NCI-H187 treated with DMSO at 0.1 percent for 48 hours (cell line): Measurements from ENCODE around the gene EXOC2.
"Not testable (repeated sequence)": the region's sequence is repeated elsewhere in the genome, so short reads cannot be mapped to it uniquely, and the experiment has no call there.

Experiments used
- DNase-seq: peaks from one replicate; lab custom pipeline; 2025; lab: John Stamatoyannopoulos, UW

EXOC2 gene

GRCh38 chr6:710601-711571, 17.9 kb upstream of the EXOC2 start:
- DNase-seq = no peak

- no peak for DNase-seq
These were observed 16.6 kb upstream of the EXOC2 start for GRCh38 chr6:709471-710056.

GRCh38 chr6:708237-708598, 15.3 kb upstream of the EXOC2 start:
- DNase-seq = no peak

GRCh38 chr6:707576-708236, 14.8 kb upstream of the EXOC2 start:
- DNase-seq = no peak

GRCh38 chr6:706819-707381, 14.0 kb upstream of the EXOC2 start:
- no peak for DNase-seq

- no peak for DNase-seq
These were observed 13.2 kb upstream of the EXOC2 start for GRCh38 chr6:706146-706545.

- no peak for DNase-seq
These were observed 12.1 kb upstream of the EXOC2 start for GRCh38 chr6:705047-705446.

GRCh38 chr6:704046-704445, 11.1 kb upstream of the EXOC2 start:
- DNase-seq = no peak

GRCh38 chr6:703552-703951, 10.6 kb upstream of the EXOC2 start:
- no peak for DNase-seq

- no peak for DNase-seq
These were observed 9.0 kb upstream of the EXOC2 start for GRCh38 chr6:701700-702479.

GRCh38 chr6:701215-701614, 8.3 kb upstream of the EXOC2 start:
- no peak for DNase-seq

- no peak for DNase-seq
These were observed 7.6 kb upstream of the EXOC2 start for GRCh38 chr6:700490-700889.

GRCh38 chr6:699319-699718, 6.4 kb upstream of the EXOC2 start:
- no peak for DNase-seq

GRCh38 chr6:694431-695126, 1.6 kb upstream of the EXOC2 start:
- DNase-seq = not testable (repeated sequence)

- DNase-seq = no peak
These were observed 727 bp upstream of the EXOC2 start for GRCh38 chr6:693723-694009.

- DNase-seq = no peak
These were observed 535 bp downstream of the EXOC2 start for GRCh38 chr6:692356-692851.

GRCh38 chr6:689223-689622, 3.7 kb downstream of the EXOC2 start:
- no peak for DNase-seq

GRCh38 chr6:686497-686896, 6.4 kb downstream of the EXOC2 start:
- no peak for DNase-seq

- no peak for DNase-seq
These were observed 7.9 kb downstream of the EXOC2 start for GRCh38 chr6:684831-685636.

GRCh38 chr6:683742-684440, 9.0 kb downstream of the EXOC2 start:
- peak; percentile 82 for DNase-seq
